T-helper 2 cell treated with Interferon-gamma antibody and Interleukin-4, amounts not matched to agents 5 μg/mL and 100 μg/mL, for 36 hours (primary cell): ENCODE data around the gene PTPRK.

Experiments
- DNase-seq: peaks from one replicate; pipeline ENCODE4 v3.0.0; 2021; ENCODE audit warnings: low spot score
- H3K27ac Mint-ChIP-seq: one replicate; pipeline ENCODE4 v1.8.0; 2021; ENCODE audit warnings: mild to moderate bottlenecking, mixed read lengths
- H3K27me3 Mint-ChIP-seq: one replicate; pipeline ENCODE4 v1.8.0; 2021; ENCODE audit warnings: low read depth, mixed read lengths
- H3K36me3 Mint-ChIP-seq: one replicate; pipeline ENCODE4 v1.8.0; 2021; ENCODE audit warnings: low read depth, mixed read lengths
- H3K4me1 Mint-ChIP-seq: one replicate; pipeline ENCODE4 v1.8.0; 2021; ENCODE audit warnings: low read depth, mixed read lengths
- H3K4me3 Mint-ChIP-seq: one replicate; pipeline ENCODE4 v1.8.0; 2022; ENCODE audit warnings: mild to moderate bottlenecking, moderate library complexity, mixed read lengths
- H3K9me3 Mint-ChIP-seq: one replicate; pipeline ENCODE4 v1.8.0; 2021; ENCODE audit warnings: mixed read lengths

Gene PTPRK

GRCh38 chr6:127951172-127951917 lies 569.1 kb downstream of the PTPRK start:
- H3K27ac Mint-ChIP-seq = peak overlapping the region; percentile 94
- H3K36me3 Mint-ChIP-seq = peaks cover 32% of the 10 kb centered on the region
- H3K9me3 Mint-ChIP-seq = peaks cover 38% of the 10 kb centered on the region
- peaks cover 43% of the 10 kb centered on the region for H3K4me1 Mint-ChIP-seq
- no peaks in the 10 kb centered on the region for H3K27me3 Mint-ChIP-seq
- peak overlapping the region; percentile 75 for H3K4me3 Mint-ChIP-seq
- DNase-seq = no peak

GRCh38 chr6:127950566-127951145 lies 569.7 kb downstream of the PTPRK start:
- peaks cover 42% of the 10 kb centered on the region for H3K4me1 Mint-ChIP-seq
- H3K27me3 Mint-ChIP-seq = no peaks in the 10 kb centered on the region
- H3K4me3 Mint-ChIP-seq = peak overlapping the region; percentile 75
- H3K27ac Mint-ChIP-seq = peak overlapping the region; percentile 94
- H3K36me3 Mint-ChIP-seq = peaks cover 35% of the 10 kb centered on the region
- DNase-seq = no peak
- H3K9me3 Mint-ChIP-seq = peaks cover 41% of the 10 kb centered on the region

- H3K4me3 Mint-ChIP-seq = no peak overlapping the region
- H3K36me3 Mint-ChIP-seq = peaks cover 40% of the 10 kb centered on the region
- DNase-seq = no peak
- H3K27ac Mint-ChIP-seq = peak overlapping the region; percentile 7
- H3K4me1 Mint-ChIP-seq = peaks cover 30% of the 10 kb centered on the region
- H3K9me3 Mint-ChIP-seq = peaks cover 52% of the 10 kb centered on the region
- H3K27me3 Mint-ChIP-seq = no peaks in the 10 kb centered on the region
These were observed 571.1 kb downstream of the PTPRK start for GRCh38 chr6:127949251-127949650.

GRCh38 chr6:127946388-127946787 lies 574.0 kb downstream of the PTPRK start:
- Mint-ChIP-seq H3K36me3 (peaks cover 40% of the 10 kb centered on the region), H3K4me1 (peaks cover 19% of the 10 kb centered on the region), H3K27ac (peak overlapping the region; percentile 31), H3K4me3 (no peak overlapping the region), H3K27me3 (no peaks in the 10 kb centered on the region), H3K9me3 (peaks cover 66% of the 10 kb centered on the region)
- no peak for DNase-seq

GRCh38 chr6:127945434-127946097 lies 574.8 kb downstream of the PTPRK start:
- no peaks in the 10 kb centered on the region for H3K27me3 Mint-ChIP-seq
- peaks cover 33% of the 10 kb centered on the region for H3K36me3 Mint-ChIP-seq
- peaks cover 13% of the 10 kb centered on the region for H3K4me1 Mint-ChIP-seq
- no peak for DNase-seq
- H3K9me3 Mint-ChIP-seq = peaks cover 61% of the 10 kb centered on the region
- H3K4me3 Mint-ChIP-seq = no peak overlapping the region
- H3K27ac Mint-ChIP-seq = no peak overlapping the region

GRCh38 chr6:127941228-127941627 lies 579.2 kb downstream of the PTPRK start:
- no peaks in the 10 kb centered on the region for H3K27me3 Mint-ChIP-seq
- H3K4me1 Mint-ChIP-seq = peaks cover 27% of the 10 kb centered on the region

GRCh38 chr6:127939442-127940066 lies 580.8 kb downstream of the PTPRK start:
- H3K36me3 Mint-ChIP-seq = peaks cover 4% of the 10 kb centered on the region
- H3K27me3 Mint-ChIP-seq = no peaks in the 10 kb centered on the region
- no peak overlapping the region for H3K4me3 Mint-ChIP-seq
- DNase-seq = no peak
- H3K4me1 Mint-ChIP-seq = peaks cover 34% of the 10 kb centered on the region
- H3K9me3 Mint-ChIP-seq = peaks cover 14% of the 10 kb centered on the region
- peak overlapping the region; percentile 5 for H3K27ac Mint-ChIP-seq

More at GRCh38 chr6:127941228-127941627, 579.2 kb downstream of the PTPRK start:
- no peak for DNase-seq
- no peak overlapping the region for H3K27ac Mint-ChIP-seq
- H3K36me3 Mint-ChIP-seq = peaks cover 10% of the 10 kb centered on the region
- H3K9me3 Mint-ChIP-seq = peaks cover 31% of the 10 kb centered on the region
- H3K4me3 Mint-ChIP-seq = no peak overlapping the region

GRCh38 chr6:127938701-127939100 lies 581.7 kb downstream of the PTPRK start:
- Mint-ChIP-seq H3K9me3 (peaks cover 14% of the 10 kb centered on the region), H3K4me3 (peak overlapping the region; percentile 23), H3K27ac (peak overlapping the region; percentile 72), H3K27me3 (no peaks in the 10 kb centered on the region), H3K36me3 (peaks cover 11% of the 10 kb centered on the region), H3K4me1 (peaks cover 43% of the 10 kb centered on the region)
- DNase-seq = no peak

- no peak overlapping the region for H3K4me3 Mint-ChIP-seq
- H3K27me3 Mint-ChIP-seq = no peaks in the 10 kb centered on the region
- H3K9me3 Mint-ChIP-seq = peaks cover 21% of the 10 kb centered on the region
- no peak for DNase-seq
- peak overlapping the region; percentile 72 for H3K27ac Mint-ChIP-seq
- H3K36me3 Mint-ChIP-seq = peaks cover 17% of the 10 kb centered on the region
- peaks cover 49% of the 10 kb centered on the region for H3K4me1 Mint-ChIP-seq
These were observed 582.7 kb downstream of the PTPRK start for GRCh38 chr6:127937747-127938146.

- no peak overlapping the region for H3K27ac Mint-ChIP-seq
- DNase-seq = no peak
- H3K9me3 Mint-ChIP-seq = peaks cover 20% of the 10 kb centered on the region
- H3K4me1 Mint-ChIP-seq = peaks cover 52% of the 10 kb centered on the region
- no peak overlapping the region for H3K4me3 Mint-ChIP-seq
- H3K27me3 Mint-ChIP-seq = no peaks in the 10 kb centered on the region
- peaks cover 20% of the 10 kb centered on the region for H3K36me3 Mint-ChIP-seq
These were observed 583.3 kb downstream of the PTPRK start for GRCh38 chr6:127937102-127937501.

GRCh38 chr6:127934956-127935355 lies 585.4 kb downstream of the PTPRK start:
- Mint-ChIP-seq H3K4me3 (peak overlapping the region; percentile 71), H3K4me1 (peaks cover 49% of the 10 kb centered on the region), H3K27ac (peak overlapping the region; percentile 94), H3K9me3 (peaks cover 23% of the 10 kb centered on the region), H3K36me3 (peaks cover 26% of the 10 kb centered on the region), H3K27me3 (no peaks in the 10 kb centered on the region)
- no peak for DNase-seq

- H3K4me3 Mint-ChIP-seq = peak overlapping the region; percentile 71
- H3K9me3 Mint-ChIP-seq = peaks cover 27% of the 10 kb centered on the region
- H3K27ac Mint-ChIP-seq = peak overlapping the region; percentile 94
- peak; percentile 61 for DNase-seq
- peaks cover 30% of the 10 kb centered on the region for H3K36me3 Mint-ChIP-seq
- H3K27me3 Mint-ChIP-seq = no peaks in the 10 kb centered on the region
- peaks cover 42% of the 10 kb centered on the region for H3K4me1 Mint-ChIP-seq
These were observed 586.3 kb downstream of the PTPRK start for GRCh38 chr6:127933852-127934840.

- H3K27me3 Mint-ChIP-seq = no peaks in the 10 kb centered on the region
- peaks cover 37% of the 10 kb centered on the region for H3K9me3 Mint-ChIP-seq
- peak overlapping the region; percentile 94 for H3K27ac Mint-ChIP-seq
- H3K36me3 Mint-ChIP-seq = peaks cover 37% of the 10 kb centered on the region
- no peak for DNase-seq
- peaks cover 33% of the 10 kb centered on the region for H3K4me1 Mint-ChIP-seq
- no peak overlapping the region for H3K4me3 Mint-ChIP-seq
These were observed 587.3 kb downstream of the PTPRK start for GRCh38 chr6:127933137-127933536.
